Activated T-cell treated with anti-CD3 and anti-CD28 coated beads for 4 hours (primary cell): ENCODE results near the gene SPATA31E1.

Experiments used
- DNase-seq: peaks from one replicate; pipeline ENCODE4 v3.0.0-alpha.2; 2020

SPATA31E1 gene

GRCh38 chr9:87863882-87864465 lies 18.7 kb upstream of the SPATA31E1 start:
- no peak for DNase-seq

GRCh38 chr9:87864915-87865314 lies 17.8 kb upstream of the SPATA31E1 start:
- DNase-seq, result no peak

DNA sequence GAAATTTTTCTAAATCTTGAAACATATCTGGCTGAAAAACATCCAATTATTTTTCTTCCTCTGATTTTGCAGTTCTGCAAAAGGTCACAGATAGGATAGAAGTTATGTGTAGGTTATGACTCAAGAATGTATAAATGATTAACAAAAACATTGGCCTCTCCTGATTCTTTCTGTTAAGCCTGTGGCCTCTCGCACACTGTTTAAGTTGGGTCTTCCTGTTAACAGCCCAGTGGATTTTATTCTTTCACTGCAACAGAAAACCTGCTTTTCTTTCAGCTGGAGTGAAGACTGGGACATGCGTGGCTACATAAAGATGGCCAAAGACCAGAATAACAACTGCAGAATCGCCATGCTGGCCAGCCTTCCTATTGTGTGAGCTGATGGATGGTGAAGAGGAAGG lies 17.1 kb upstream of the SPATA31E1 start:
- DNase-seq, result no peak

- no peak for DNase-seq
These were observed 15.3 kb upstream of the SPATA31E1 start for GRCh38 chr9:87867391-87867790.

DNA sequence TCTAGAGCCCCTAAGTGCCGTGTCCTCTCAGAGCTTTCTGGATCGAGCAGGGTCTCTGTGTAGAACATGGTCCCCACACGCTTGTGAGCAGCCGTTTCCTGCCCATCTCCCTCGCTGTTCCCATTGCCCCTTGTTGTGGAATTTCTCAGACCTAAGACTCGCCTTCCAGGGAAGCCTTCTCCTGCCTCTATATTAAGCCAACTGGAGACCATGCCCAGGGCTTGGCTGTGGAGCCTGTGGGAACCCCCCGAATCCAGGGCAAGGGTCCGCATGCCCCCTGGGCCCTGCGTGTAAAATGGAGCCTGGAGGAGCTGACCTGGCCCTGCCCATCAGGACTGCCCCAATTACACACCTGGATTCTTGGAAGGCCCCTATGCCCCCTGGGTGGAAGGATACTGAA lies 14.5 kb upstream of the SPATA31E1 start:
- no peak for DNase-seq

- DNase-seq, result no peak
These were observed 14.0 kb upstream of the SPATA31E1 start for GRCh38 chr9:87868635-87869034.

DNA sequence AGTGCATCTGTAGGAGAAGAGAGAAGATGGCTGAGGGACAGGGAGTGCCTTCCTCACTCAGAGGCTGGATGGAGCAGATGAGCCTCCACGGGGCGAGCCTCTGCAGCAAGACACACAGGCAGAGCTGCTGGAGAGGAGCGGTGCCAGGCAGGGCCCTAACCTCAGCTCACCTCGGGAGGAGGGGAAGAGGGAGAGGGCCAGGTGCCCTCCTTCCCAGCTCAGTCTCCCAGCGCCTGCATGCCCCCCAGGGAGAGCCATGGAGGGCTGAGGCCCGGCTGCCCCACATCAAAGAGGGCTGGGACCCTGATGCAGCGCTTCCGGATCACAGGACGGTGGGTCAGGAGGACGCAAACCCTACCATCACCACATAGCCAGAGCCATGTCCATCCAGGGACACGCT lies 13.6 kb upstream of the SPATA31E1 start:
- no peak for DNase-seq

- no peak for DNase-seq
These were observed 11.1 kb upstream of the SPATA31E1 start for GRCh38 chr9:87871425-87872078.

DNA sequence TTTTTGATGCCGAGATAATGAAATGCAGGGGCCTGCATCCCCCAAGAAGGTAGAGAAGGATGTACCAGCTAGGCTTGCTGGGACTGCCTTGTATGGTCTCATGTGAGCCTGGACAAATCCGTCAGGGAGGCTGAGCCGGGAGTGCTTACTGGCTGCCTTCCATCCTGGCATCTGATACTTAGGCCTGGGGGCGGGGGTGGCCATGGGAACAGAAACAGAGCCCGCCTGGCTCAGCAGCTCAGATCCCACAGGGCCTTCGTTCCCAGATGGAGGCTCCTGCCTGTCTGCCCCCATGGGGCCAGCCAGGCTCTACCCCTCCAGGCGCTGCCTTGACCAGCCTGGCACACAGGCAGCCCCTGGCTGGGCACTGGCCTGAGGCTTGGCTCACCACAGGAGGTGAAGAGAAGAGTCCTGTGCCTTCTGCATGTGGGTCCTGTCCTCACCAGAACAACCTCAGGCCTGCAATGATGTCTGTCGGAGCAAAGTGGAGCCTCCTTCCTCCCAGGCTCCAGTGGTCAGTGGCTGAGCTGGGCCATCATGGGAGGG lies 10.5 kb upstream of the SPATA31E1 start:
- no peak for DNase-seq

- DNase-seq, result no peak
These were observed 8.9 kb upstream of the SPATA31E1 start for GRCh38 chr9:87873607-87874303.

DNA sequence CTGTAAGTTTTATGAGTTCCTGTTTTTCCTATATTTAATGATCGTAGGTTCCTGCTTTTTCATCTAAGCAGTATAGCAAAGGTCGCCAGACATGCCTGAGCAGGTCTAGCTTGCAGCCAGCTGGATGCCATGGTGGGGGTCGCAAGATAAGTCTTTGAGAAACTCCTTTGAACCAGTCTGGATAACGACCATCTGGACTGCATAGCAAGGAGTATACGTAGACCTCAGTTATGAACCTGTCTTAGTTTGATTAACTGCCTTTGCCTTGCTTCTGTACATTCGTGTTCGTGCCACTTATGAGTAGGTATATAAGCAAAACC lies 8.4 kb upstream of the SPATA31E1 start:
- DNase-seq, result no peak

GRCh38 chr9:87875060-87875459 lies 7.6 kb upstream of the SPATA31E1 start:
- no peak for DNase-seq

- DNase-seq, result no peak
These were observed 6.7 kb upstream of the SPATA31E1 start for GRCh38 chr9:87875831-87876545.

DNA sequence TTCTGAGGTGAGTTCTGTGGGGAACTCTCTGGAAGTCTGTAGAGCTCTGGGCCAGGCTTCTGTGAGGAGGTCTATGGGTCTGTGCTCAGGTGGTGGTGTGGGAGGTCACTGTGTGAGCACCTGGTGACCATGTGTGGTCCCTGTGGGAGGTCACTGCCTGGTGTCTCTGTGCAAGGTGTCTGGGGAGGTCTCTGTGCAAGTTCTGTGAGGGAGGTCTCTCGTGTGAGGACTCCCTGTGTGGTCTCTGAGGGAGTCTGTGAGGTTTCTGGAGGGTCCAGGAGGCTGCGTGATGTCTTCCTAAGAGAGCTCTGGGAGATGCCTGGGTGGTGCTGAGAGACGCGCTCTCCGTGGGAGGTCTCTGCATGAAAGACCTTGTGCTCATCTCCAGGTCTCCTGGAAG lies 6.0 kb upstream of the SPATA31E1 start:
- DNase-seq, result no peak

DNA sequence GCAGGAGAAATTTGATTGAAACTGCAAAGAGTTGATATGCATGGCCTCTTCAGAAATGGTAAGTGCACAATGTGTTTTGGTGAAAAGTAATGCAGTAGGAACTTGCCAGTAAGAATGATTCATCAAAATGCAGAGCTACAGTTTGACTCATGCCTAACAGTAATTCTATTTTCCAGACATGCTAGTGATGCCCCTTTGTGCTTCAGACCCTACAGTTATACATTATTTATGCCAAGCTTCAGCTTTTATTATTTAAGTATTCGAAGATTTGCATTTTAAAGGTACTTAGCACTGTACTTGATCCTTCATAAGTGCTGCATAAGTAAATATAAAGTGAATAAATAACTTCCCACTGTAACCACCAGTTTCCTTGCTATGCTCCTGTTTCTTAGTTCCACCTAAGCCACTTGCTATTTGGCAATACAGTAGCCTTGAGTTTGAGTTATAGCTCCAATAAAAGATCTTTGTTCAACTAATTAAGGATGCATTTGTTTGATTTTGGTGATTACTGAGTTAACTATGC lies 3.6 kb upstream of the SPATA31E1 start:
- no peak for DNase-seq

GRCh38 chr9:87880116-87880515 lies 2.6 kb upstream of the SPATA31E1 start:
- DNase-seq, result no peak

- DNase-seq, result no peak
These were observed 2.0 kb upstream of the SPATA31E1 start for GRCh38 chr9:87880683-87881082.

DNA sequence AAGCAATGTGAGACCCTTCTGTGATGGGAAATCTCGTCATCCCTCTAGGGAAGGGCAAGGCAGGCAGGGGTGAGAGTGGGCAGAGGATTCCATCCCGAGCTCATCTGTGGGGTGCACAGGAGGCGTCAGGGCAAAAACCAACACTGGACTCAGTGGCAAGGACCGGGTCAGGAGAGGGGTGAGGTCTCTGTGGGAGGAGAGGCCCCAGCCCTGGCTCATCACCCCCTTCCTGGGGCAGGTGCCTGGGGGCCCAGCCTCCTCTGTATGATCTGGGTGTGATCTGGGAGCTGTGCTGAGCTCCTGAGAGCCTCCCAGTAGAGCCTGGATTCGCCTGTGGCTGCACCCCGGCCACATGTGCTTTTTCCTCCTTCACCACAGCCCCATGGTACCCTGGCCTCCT lies 597 bp downstream of the SPATA31E1 start:
- no peak for DNase-seq

DNA sequence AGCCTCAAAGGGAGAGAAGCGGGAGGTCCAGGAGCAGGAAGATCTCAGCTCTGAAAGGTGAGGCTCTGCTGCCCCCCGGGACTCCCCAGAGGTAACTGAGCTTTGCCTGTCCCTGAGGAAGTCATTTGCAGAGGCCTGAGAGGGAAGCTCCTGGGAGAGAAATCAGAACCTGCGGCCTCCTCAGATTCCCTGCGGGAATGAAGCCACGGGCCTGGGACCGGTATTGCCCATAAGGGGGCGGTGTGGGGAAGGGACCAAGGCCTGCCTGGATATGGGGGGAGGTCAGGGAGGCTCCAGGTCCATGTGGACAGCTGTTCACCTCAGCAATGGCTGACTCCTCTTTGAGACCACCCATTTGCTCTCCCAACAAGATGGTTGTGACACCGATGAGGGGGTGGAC lies 1.3 kb downstream of the SPATA31E1 start:
- DNase-seq, result no peak

DNA sequence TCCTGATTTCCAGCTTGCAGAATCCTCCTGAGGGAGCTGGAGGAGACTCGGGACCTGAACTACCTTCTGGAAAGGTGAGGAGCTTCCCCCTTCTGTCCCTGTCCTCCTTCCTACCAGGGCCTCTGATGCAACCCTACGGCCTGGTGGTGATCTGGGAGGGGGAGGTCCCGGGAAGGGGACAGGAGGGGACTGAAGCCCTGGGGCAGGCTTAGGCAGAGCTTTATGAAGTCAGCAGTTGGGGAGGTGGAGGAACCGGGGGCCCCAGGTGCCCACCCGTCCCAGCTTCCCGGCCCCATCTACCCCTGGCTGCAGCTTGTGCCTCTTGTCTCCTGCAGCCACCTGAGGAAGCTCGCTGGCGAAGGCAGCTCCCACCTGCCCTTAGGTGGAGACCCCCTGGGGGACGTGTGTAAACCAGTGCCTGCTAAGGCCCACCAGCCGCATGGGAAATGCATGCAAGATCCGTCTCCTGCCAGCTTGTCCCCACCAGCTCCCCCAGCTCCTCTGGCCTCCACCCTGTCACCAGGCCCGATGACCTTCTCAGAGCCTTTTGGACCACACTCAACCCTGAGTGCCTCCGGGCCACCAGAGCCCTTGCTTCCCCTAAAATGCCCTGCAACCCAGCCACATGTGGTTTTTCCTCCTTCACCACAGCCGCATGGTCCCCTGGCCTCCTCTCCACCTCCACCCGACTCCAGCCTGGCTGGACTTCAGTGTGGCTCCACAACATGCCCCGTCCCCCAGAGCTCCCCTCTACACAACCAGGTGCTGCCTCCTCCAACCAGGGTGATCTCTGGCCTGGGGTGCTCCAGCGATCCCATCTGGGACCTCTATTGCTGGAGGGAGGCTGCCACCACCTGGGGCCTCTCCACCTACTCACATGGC lies 2.1 kb downstream of the SPATA31E1 start:
- DNase-seq, result no peak

DNA sequence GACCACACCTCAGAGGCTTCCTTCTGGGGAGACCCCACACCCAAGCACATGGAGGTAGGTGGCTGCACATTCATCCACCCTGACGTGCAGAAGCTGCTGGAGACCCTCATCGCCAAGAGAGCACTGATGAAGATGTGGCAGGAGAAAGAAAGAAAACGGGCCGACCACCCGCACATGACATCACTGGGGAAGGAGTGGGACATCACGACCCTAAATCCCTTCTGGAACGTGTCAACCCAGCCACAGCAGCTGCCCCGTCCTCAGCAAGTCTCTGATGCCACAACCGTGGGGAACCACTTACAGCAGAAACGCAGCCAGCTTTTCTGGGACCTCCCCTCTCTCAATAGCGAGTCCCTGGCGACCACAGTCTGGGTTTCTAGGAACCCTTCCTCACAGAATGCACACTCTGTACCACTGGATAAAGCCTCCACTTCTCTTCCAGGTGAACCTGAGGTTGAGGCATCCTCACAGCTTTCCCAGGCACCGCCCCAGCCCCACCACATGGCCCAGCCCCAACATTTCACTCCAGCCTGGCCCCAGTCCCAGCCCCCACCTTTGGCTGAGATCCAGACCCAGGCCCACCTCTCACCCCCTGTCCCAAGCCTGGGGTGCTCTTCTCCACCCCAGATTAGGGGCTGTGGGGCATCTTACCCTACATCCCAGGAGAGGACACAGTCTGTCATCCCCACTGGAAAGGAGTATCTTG lies 3.0 kb downstream of the SPATA31E1 start:
- no peak for DNase-seq
